Astrocyte (in vitro differentiated cells and primary cell): ENCODE measurements around the gene ARHGAP23. TPM values are rescaled to one million over a fixed set of nuclear protein-coding genes. Genes with fewer than 3 reads are reported as not detected.

ENCODE experiments used
- DNase-seq: peaks from one replicate; pipeline ENCODE4 v3.0.0-alpha.2; 2010; ENCODE audit warnings: low read depth
- FAIRE-seq: peaks from 2 replicates; lab custom pipeline; 2011; peaks lifted over from hg19 to GRCh38; lab: Jason Lieb, UNC
- H2AFZ ChIP-seq: 2 replicates; pipeline ENCODE4 v1.6.0; 2012; ENCODE audit warnings: low read depth, low read length, inconsistent platforms
- H3K27ac ChIP-seq: 2 replicates; pipeline ENCODE4 v1.5.1; 2011; ENCODE audit warnings: low read depth, low read length, inconsistent platforms
- H3K27me3 ChIP-seq: 2 replicates; pipeline ENCODE4 v1.6.0; 2011; ENCODE audit warnings: low read length, inconsistent platforms; ENCODE audit not compliant: insufficient read depth
- H3K36me3 ChIP-seq: 2 replicates; pipeline ENCODE4 v1.5.1; 2011; ENCODE audit warnings: low read length, inconsistent platforms; ENCODE audit not compliant: insufficient read depth
- H3K4me1 ChIP-seq: 2 replicates; pipeline ENCODE4 v1.5.1; 2011; ENCODE audit warnings: low read length, inconsistent platforms; ENCODE audit not compliant: insufficient read depth
- H3K4me2 ChIP-seq: 2 replicates; pipeline ENCODE4 v1.6.0; 2012; ENCODE audit warnings: low read length, inconsistent platforms
- H3K4me3 ChIP-seq: 2 replicates; pipeline ENCODE4 v1.5.1; 2011; ENCODE audit warnings: low read depth, mild to moderate bottlenecking, low read length, inconsistent platforms; ENCODE audit not compliant: insufficient read depth
- H3K79me2 ChIP-seq: 2 replicates; pipeline ENCODE4 v1.6.0; 2012; ENCODE audit warnings: mild to moderate bottlenecking, low read length, inconsistent platforms; ENCODE audit not compliant: insufficient read depth
- H3K9ac ChIP-seq: 2 replicates; pipeline ENCODE4 v1.6.0; 2012; ENCODE audit warnings: mild to moderate bottlenecking, low read length, inconsistent platforms
- H3K9me3 ChIP-seq: 2 replicates; pipeline ENCODE4 v1.5.1; 2012; ENCODE audit warnings: low read depth, mild to moderate bottlenecking, low read length, inconsistent platforms; ENCODE audit not compliant: insufficient read depth
- H4K20me1 ChIP-seq: 2 replicates; pipeline ENCODE4 v1.6.0; 2012; ENCODE audit warnings: low read length, inconsistent platforms; ENCODE audit not compliant: insufficient read depth
- H3K27ac Mint-ChIP-seq: one replicate; pipeline ENCODE4 v1.8.0; 2021; ENCODE audit warnings: mild to moderate bottlenecking, mixed read lengths; ENCODE audit not compliant: unreplicated experiment
- H3K27me3 Mint-ChIP-seq: one replicate; pipeline ENCODE4 v1.8.0; 2021; ENCODE audit warnings: low read depth, mixed read lengths; ENCODE audit not compliant: unreplicated experiment
- H3K36me3 Mint-ChIP-seq: one replicate; pipeline ENCODE4 v1.8.0; 2021; ENCODE audit warnings: low read depth, mixed read lengths; ENCODE audit not compliant: unreplicated experiment
- H3K4me1 Mint-ChIP-seq: one replicate; pipeline ENCODE4 v1.8.0; 2021; ENCODE audit warnings: low read depth, mixed read lengths; ENCODE audit not compliant: unreplicated experiment
- H3K4me3 Mint-ChIP-seq: one replicate; pipeline ENCODE4 v1.8.0; 2021; ENCODE audit warnings: mild to moderate bottlenecking, moderate library complexity, mixed read lengths; ENCODE audit not compliant: unreplicated experiment
- H3K9me3 Mint-ChIP-seq: one replicate; pipeline ENCODE4 v1.8.0; 2021; ENCODE audit warnings: mild to moderate bottlenecking, mixed read lengths; ENCODE audit not compliant: unreplicated experiment
- EZH2 ChIP-seq: IDR thresholded peaks from 2 replicates; pipeline ENCODE4 v1.6.1; 2012; ENCODE audit warnings: mild to moderate bottlenecking, low read length, inconsistent platforms; ENCODE audit not compliant: insufficient read depth
- total RNA-seq: library from RNA; stranded (reverse); gene quantifications from 2 replicates; pipeline ENCODE4 v1.2.1, GENCODE V29; 2021
- TF ChIP-seq, protein P1 (sequence below): IDR thresholded peaks from 2 replicates; pipeline ENCODE4 v1.5.1; 2011; ENCODE audit warnings: low read depth, mild to moderate bottlenecking, inconsistent platforms, low read length, moderate library complexity; ENCODE audit not compliant: insufficient read depth

ARHGAP23 gene
- total RNA-seq, 1 donor from 2014 or later: 118 TPM

- Mint-ChIP-seq H3K4me3 (no peak overlapping the region), H3K27ac (peak overlapping the region; percentile 62), H3K4me1 (peaks cover 31% of the 10 kb centered on the region), H3K27me3 (no peaks in the 10 kb centered on the region), H3K36me3 (peaks cover 28% of the 10 kb centered on the region), H3K9me3 (peaks cover 2% of the 10 kb centered on the region)
- no peaks in the 10 kb centered on the region for H3K27me3 ChIP-seq
- peaks cover 69% of the 10 kb centered on the region for H3K79me2 ChIP-seq
- H3K4me2 ChIP-seq: peak overlapping the region; percentile 94
- peak overlapping the region; percentile 57 for H3K4me3 ChIP-seq
- DNase-seq (no peak), FAIRE-seq (no peak)
- H3K4me1 ChIP-seq: peaks cover 47% of the 10 kb centered on the region
- H3K9me3 ChIP-seq: no peaks in the 10 kb centered on the region
- peak overlapping the region; percentile 93 for H3K9ac ChIP-seq
- H3K36me3 ChIP-seq: peaks cover 21% of the 10 kb centered on the region
- H4K20me1 ChIP-seq: peaks cover 72% of the 10 kb centered on the region
- no peak overlapping the region for H2AFZ ChIP-seq
- peak overlapping the region; percentile 98 for H3K27ac ChIP-seq
- TF ChIP-seq, protein P1, sequence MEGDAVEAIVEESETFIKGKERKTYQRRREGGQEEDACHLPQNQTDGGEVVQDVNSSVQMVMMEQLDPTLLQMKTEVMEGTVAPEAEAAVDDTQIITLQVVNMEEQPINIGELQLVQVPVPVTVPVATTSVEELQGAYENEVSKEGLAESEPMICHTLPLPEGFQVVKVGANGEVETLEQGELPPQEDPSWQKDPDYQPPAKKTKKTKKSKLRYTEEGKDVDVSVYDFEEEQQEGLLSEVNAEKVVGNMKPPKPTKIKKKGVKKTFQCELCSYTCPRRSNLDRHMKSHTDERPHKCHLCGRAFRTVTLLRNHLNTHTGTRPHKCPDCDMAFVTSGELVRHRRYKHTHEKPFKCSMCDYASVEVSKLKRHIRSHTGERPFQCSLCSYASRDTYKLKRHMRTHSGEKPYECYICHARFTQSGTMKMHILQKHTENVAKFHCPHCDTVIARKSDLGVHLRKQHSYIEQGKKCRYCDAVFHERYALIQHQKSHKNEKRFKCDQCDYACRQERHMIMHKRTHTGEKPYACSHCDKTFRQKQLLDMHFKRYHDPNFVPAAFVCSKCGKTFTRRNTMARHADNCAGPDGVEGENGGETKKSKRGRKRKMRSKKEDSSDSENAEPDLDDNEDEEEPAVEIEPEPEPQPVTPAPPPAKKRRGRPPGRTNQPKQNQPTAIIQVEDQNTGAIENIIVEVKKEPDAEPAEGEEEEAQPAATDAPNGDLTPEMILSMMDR: no peak
- TF ChIP-seq EZH2: no peak
Observed at GRCh38 chr17:38465391-38466345, 37.4 kb downstream of the ARHGAP23 start.

GRCh38 chr17:38466346-38467315 is 38.4 kb downstream of the ARHGAP23 start:
- Histone ChIP-seq H3K36me3 (peaks cover 26% of the 10 kb centered on the region), H4K20me1 (peaks cover 69% of the 10 kb centered on the region), H3K27me3 (no peaks in the 10 kb centered on the region), H2AFZ (no peak overlapping the region), H3K27ac (peak overlapping the region; percentile 98), H3K4me2 (peak overlapping the region; percentile 94), H3K79me2 (peaks cover 63% of the 10 kb centered on the region), H3K9ac (peak overlapping the region; percentile 93), H3K4me3 (peak overlapping the region; percentile 57), H3K4me1 (peaks cover 53% of the 10 kb centered on the region), H3K9me3 (no peaks in the 10 kb centered on the region)
- no peaks in the 10 kb centered on the region for H3K27me3 Mint-ChIP-seq
- H3K4me1 Mint-ChIP-seq: peaks cover 29% of the 10 kb centered on the region
- H3K9me3 Mint-ChIP-seq: peaks cover 2% of the 10 kb centered on the region
- no peak for DNase-seq
- no peak overlapping the region for H3K4me3 Mint-ChIP-seq
- H3K36me3 Mint-ChIP-seq: peaks cover 28% of the 10 kb centered on the region
- H3K27ac Mint-ChIP-seq: no peak overlapping the region
- FAIRE-seq: no peak
- TF ChIP-seq, protein P1: no peak
- TF ChIP-seq EZH2: no peak
